ENCODE data around the gene CHPF.

Gene CHPF

DNA sequence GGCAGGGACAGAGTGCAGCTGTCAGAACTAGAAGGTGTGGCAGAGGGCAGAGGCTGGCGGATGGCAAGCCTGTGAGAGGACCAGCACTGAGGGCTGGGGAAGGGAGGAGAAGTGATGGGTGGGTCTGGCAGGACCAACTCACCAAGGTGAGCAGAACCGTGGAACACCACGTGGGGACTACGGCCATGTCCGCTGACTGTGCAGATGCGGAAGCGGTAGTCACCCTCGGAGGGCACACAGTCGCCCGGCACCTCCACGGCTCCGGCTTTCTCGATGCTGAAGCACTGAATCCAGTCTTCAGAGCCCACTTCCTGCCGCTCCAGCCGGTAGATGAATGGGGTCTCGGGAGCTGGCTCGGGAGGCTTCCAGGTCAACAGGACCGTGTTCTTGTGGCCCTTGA, 23.5 kb upstream of the CHPF start:
- DNase-seq (ENCODE audit: low spot score), result peak; percentile 17

DNA sequence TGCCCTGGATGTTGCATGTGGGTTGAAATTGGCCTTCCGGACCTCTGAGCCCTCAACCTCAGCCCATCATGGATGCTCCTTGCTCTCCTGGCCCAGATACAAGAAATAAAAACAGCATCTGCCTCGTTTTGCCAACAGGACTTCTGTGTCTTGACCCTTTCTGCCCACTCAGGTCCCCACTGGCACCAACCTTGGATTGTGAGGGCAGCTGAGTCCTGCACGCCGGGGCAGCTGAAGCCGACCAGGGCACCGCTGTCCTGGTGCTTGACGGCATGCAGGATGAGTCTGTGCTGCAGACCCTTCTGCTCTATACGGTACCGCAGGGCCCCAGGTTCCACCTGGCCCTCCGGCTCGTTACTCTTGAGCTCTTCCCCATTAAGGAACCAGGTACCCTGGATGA, 23.0 kb upstream of the CHPF start:
- DNase-seq (ENCODE audit: low spot score), result peak; percentile 8

DNA sequence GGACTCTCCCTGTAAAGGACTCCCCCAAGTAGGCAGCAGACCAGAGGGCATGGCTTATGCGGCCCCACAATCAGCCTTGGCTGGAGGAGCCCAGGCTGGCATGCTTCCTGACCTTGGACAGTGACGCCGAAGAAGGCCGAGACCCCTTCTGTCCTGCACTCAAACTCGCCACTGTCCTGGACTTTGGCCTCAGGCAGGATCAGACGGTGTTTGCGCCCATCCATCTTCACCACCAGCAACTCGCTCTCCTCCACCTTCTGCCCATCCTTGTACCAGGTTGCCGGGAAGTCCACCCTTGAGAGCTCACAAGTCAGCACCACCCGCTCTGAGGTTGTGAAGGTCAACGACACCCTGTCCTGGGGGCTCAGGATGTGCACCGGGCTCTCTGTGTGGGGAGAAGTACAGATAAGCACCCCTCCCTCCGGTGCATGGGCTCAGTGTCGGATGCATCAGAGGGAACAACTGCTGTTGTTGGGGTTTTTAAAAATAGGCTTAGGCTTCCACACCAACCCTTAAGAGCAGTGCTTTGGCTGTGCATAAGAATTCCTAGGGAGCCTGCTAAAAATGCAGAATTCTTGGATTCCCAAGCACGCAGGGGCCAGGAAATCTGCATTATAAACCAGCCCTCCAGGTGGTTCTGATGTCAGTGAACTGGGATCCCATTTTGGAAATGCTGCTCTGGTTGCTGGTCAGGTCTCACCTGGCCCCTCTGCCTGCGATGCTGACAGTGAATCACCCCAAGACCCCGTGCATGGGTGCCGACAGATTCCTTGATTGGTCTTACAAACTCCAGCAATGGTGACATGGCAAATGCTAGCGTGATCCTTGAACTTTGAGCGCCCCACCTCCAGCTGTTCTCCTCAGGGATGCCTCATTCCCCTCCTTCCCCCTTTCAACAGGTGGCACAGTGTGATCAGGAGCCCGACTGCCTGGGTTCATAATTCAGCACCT, 21.8 kb upstream of the CHPF start:
- no peak for DNase-seq (ENCODE audit: low spot score)

DNA sequence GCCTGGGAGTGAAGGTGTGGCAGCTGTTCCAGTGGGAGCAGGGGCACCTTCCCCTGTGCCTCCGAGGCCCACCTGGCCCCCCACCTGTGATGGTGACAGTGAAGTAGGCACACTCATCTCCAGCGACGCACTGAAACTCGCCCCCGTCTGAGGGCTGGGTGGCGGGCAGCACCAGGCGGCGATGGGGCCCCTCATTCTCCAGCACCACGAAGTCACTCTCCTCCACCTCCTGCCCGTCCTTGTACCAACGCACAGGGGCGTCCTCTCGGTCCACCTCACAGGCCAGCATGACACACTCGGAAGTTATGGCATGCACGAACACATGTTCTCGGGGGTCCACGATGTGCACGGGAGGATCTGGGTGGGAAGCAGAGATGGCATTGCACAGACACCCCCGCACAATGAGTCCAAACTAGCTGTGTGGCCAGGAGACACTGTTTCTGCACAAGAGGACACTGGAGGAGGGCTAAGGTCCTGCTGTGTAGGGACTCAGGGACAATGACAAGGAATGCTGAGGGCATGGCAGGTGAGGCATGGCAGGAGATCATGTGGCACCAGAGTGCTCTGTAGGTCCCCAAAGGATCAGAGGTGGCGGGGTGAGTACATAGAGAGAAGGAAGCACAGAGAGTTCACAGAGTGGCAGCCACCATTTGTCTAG, 19.8 kb upstream of the CHPF start:
- no peak for DNase-seq (ENCODE audit: low spot score)

DNA sequence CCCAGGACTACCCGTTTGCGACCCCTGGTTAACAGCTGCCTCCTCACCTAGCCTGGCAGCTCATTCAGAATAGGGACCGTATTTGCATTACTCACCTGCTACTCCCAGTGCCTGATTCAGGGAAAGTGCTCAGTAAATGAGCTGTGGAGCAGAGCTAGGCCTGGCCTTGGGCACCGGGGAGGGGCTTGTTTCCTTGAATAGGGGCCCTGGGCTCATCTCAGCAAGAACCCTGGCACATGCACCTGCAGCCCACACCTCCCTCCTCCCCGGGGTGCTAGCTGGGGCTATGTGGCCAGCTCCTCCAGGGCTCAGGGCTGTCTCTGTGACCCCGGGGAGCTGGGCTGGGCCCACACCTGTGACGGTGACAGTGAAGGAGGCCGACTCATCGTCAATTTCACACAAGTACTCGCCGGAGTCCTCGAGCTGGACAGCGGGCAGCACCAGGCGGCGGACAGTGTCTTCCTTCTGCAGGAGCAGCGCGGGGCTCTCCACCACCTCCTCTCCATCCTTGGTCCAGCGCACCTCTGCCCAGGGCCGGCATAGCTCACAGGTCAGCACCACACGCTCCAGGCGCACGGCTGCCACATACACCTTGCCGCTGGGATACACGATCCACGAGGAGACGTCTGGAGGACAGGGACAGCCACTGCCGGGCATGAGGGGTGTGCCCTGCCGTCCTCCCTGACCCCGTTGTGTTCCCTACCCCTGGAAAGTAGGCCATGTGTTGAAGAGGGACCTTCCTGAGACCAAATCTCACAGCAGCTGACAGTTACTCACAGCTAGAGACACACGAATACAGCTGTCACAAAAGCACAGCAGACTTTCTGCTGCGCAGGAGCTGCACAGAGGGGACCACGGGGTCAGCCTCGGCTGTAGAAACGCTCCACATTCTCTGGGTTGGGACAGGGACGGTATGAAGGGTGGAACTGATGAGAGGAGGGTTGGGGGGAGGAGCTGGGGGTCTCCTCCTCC, 18.7 kb upstream of the CHPF start:
- DNase-seq (ENCODE audit: low spot score), result no peak

DNA sequence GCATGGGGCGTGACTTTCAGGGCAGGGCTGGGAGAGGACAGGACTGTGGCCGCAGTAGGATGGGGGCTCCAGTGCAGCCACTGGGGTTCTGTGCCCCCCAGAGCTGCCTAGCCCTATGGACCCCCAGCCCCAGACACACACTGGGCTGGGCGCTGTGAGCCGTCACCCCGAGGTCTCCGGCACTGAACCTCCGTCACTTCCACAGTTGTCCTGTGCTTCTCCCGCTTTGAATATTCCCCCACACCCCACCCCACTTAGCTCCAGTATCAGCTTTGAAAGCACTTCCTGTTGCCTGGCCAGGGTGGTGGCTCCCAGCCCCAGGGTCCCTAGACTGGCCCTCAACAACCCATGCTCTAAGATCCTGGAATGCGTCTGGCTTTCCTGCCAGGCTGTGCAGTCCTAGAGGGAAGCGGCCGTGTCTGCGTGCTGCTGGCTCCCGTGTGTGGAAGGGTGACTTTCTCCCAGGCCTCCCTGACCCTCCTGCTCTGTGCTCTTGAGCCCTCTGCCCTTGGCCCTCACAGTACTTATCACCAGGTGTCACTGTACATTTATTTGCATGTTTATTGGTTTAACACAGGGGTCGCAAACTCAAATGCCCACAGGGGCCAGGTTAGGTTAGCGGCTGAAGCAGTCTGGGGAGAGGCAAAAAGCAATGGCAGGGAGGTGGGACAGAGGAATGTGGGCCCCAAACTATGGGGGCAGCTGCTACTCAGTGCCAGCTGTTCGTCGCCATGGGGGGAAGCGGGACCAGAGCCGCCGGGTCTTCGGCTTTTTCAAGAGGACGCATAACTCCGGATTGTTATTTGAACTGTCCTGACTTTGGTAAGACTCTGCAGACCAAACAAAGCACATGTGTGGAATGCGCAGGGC, 17.8 kb upstream of the CHPF start:
- no peak for DNase-seq (ENCODE audit: low spot score)

DNA sequence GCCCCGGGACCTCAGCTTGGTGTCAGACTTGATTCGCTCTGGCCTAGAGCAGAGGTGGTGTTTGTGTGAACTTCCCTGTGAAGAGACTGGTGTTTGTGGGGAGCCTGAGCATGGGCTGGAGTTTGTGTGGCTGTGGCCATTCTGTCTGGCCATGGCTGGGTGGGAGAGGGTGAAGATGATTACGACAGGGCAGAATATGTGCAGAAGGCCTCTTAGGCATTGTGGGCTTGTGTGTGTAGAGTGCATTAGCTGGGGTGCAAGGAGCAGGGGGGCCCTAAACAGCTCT, 17.2 kb upstream of the CHPF start:
- no peak for DNase-seq (ENCODE audit: low spot score)

DNA sequence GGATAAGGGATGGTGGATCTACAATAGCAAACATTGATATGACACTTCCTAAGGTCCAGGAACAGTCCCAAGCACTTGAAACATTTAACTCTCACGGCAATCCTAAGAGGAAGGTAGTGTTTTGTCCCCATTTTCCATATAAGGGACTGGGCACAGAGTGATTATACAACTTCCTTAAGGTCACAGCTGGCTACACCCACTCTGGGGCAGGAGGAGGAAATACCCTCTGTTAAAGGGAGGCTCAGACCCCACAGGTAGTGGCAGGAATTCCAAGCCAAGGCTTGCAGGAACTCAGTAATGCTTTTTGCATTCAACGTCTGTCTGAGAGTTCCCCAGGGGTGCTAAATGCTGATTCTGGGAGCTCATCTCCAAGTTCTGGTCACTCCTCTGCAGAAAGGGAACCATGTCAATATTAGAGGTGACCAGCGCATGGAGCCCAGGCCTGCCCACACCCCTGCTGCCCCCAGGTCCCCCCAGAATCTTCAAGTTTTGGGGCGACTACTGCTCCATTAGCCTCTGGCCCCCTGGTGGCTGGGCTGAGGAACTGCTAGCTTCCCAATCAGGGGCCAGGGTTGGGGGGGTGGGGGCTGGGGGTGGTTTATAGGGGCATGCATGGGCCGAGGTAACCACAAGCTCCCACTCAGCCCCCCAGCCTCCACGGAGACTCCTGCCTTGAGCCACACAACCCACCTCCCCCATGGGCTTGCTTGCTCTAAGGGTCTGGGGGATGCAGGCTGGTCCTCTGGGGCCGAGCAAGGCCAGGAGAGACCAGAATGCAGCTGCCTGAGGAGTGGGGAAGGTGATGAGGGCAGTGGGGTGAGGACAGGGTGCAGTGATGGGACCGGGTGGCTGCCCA, 16.7 kb upstream of the CHPF start:
- peak; percentile 72 for DNase-seq (ENCODE audit: low spot score)

DNA sequence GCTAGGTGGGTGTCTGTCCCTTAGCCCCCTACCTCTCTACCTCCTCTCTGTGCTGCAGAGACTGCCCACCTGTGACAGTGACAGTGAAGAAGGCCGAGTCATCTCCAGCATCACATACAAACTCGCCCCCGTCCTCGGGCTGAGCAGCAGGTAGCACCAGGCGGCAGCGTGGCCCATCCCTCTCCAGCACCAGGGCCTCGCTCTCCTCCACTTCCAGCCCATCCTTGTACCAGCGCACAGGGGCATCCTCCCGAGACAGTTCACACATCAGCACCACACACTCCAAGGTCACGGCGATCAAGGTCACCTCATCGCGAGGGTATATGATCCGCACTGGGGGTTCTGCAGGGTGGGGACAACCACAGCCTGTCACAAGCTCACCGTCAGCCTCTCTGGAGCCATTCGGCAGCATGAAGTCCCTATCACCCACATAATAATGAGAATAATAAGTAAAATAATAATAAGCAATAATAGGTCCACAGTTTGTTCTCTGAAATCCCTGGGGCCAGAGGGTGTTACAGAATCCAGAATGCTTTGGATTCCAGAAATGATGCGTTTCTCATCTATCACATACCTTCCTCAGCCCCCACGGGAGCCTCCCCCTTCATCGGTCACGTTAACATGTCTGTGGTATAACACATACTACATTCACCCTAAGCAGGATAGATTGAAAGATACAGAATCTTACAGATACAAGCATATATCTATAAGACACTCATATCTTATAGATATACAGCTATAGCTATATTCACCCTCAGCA, 15.7 kb upstream of the CHPF start:
- DNase-seq (ENCODE audit: low spot score), result no peak

DNA sequence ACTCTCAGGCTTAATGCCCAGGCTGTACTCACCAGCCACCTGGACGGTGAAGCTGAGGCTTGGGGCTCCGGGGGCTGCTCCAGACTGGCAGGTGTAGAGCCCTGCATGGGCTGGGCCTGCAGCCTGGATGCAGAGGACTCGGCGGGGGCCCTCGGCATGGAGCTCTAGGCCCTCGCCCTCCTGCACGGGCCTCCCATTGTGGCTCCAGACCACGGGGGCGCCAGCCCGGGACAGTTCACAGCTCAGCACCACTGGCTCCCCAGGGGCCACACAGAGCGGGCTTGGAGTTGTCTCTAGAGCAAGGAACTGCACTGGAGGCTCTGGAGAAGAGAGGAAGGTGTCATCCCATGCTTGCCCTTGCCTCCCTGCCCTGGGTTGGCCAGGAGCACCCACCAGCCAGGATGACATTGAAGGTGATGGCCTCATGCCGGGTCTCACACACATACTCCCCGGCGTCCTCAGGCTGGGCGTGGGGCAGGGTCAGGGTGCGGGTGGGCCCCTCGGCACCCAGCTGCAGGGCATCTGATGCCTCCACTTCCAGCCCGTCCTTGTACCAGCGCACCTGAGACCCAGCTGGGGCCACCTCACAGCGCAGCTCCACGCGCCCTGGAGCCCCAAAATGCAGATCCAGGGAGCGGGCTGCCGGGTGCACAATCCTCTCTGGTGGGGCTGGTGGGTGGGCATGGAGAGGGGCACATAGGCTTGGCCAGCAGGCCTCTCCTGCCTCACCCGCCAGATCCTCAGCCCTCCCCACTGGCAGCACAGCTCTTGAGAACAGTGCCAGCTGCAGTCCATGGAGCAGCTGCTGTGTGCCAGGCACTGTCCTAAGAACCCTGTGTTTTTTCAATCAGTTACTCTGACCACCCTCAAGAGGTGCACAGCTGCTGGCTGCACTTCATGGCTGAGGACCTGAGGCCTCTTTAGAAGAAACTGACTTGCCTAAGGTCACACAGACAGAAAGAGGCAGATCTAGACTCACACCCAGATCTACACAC, 14.5 kb upstream of the CHPF start:
- DNase-seq (ENCODE audit: low spot score), result no peak

DNA sequence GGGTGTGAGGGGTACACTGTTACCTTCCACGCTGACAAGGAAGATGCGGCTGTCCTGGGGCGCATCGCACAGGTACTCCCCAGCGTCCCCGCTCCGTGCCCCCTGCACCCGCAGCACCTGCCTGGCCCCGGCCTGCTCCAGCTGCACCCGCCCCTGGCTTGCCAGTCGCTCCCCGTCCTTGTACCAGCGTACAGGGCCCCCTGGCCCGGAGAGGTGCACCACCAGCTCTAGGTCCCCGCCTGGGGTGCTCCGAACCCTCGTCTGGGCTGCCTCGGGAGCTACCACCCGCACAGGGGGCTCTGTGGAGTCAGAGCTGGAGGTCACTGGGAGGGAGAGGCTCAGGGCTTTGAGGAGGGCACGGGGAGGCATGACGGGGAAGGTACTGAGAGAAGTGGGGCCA, 13.7 kb upstream of the CHPF start:
- no peak for DNase-seq (ENCODE audit: low spot score)

DNA sequence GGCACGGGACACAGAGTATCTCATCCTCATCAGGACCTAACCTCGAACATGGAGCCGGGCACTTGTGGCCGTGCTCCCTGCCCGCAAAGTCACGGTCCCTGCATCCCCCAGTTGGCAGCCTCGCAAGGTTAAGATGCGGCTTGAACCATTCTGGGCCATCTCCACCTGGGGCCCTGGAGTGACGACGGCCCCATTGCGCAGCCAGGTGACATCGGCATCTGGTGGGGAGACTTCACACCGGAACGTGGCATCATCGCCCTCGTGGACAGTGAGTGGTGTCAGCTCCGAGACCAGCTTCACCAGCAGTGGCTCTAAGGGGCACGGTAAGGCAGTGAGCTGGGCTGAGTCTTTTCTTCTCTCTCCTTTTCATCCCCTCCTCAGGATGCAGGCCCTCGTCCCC, 12.8 kb upstream of the CHPF start:
- DNase-seq (ENCODE audit: low spot score), result no peak

DNA sequence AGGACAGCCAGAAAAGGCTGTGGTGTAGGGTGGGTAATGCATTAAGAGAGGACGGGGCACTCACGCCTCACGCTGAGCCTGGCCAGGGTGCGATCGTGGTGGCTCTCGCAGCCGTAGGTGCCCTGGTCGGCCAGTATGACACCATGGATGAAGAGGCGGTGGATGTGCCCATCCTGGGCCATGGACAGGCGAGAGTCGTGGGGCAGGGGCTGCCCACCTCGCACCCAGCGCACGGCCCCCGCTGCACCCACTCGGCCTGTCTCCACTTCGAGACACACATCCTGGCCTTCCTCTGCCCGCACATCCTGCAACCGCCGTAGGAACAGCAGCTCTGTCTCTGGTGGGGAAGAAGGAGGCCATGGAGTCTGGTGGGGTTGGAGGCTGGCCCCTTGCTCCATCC, 12.3 kb upstream of the CHPF start:
- DNase-seq (ENCODE audit: low spot score), result no peak

DNA sequence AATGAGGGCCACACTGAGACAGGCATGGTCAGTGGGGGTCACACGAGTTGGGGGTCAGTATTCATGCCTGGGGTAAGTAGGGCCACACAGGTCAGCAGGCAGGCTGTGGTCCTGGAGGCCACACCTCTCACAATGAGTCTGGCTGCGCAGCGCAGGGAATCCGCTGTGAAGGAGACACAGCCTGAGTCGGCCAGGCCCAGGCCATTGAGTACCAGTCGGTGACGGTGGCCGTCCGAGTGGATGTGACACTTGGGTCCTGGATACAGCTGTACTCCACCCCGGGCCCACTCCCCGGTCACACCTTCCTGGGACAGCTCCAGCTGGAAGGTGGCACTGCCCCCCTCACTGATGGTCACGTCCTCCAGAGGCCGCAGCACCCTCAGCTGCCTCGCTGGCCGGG, 10.7 kb upstream of the CHPF start:
- no peak for DNase-seq (ENCODE audit: low spot score)

DNA sequence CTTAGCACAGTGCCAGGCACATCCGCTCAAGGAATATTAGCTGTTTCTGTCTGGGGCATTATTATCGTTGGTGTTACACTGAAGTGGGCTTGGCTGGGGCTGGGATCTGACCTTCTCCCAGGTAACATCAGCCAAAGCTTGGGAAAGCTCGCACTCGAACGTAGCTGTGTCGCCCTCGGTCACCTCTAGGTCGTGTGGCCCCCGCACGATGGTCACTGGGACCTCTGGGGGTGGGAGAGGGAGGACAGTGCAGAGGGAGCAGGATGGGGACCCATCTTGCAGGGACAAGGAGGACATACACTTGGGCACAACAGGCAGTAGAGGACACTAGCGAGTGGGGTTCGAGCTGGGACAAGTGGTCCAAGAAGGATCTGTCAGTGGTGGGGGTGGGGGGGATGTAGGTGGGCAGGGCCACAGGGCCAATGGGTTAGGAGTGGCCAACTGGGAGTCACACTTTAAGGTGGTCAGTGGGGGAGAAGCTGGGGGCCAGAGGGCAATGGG, 9.9 kb upstream of the CHPF start:
- no peak for DNase-seq (ENCODE audit: low spot score)

DNA sequence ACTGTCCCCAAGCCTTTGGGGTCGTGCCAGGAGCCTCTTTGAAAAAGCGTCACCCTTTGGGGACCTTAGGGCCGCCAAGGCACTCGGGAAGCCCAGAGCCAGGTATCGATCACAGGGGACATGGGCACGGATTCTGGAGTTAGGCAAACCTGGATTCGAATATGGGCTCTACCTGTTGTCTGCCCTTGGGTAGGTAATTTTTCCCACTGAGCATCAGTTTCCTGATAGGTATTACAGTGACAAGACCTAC, 9.5 kb upstream of the CHPF start:
- no peak for DNase-seq (ENCODE audit: low spot score)

DNA sequence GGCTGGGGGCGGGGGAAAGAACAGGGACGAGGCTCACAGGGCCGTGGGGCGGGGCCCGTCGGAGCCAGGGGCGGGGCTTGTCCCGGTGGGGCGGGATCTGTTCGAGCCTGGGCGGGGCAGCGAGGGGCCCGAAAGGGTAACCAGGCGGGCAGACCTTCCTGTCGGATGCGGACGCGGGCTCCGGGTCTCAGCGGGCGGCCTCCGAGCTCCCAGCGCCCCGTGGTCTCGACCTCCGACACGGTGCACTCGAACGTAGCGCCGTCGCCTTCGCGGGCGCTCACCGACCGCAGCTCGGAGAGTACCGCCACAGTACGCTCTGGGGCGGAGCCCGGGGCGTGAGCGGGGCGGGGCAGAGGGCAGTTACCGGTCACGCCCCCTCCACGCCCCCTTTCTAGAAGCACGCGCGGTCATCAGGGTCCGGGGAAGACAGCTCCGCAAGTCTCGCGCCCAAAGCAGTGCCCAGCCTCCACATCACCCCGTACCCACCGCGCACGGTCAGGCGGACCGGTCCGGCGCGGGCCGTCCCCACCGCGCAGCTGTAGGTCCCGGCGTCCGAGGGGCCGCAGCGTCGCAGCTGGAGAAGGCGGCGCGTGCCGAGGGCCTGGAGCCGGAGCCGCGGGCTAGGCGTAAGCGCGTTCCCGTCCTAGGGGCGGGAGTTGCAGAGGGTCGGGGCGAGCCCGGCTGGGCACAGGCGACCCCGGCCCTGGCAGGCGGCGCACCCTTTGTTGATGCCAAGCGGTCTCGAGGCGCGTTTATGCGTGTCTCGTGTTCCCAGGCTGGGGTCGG, 9.0 kb upstream of the CHPF start:
- DNase-seq (ENCODE audit: low spot score), result peak; percentile 90

All from D341Med (cell line).